AG04450 (cell line): ENCODE data around the gene DDX10. TPM values are rescaled to one million over a fixed set of nuclear protein-coding genes. Genes with fewer than 3 reads are reported as not detected.
"Not testable (repeated sequence)": the region's sequence is repeated elsewhere in the genome, so short reads cannot be mapped to it uniquely, and the experiment has no call there.

Experiments used
- CTCF ChIA-PET: fragments of 300-600, 350-600 bp; formaldehyde crosslinking; extraction: SDS; loops from one replicate; lab custom pipeline; 2022; ENCODE audit warnings: antibody characterized with exemption, inconsistent platforms; lab: Charles Lee
- POLR2A ChIA-PET: fragments of 350-600 bp; formaldehyde crosslinking; extraction: SDS; loops from one replicate; lab custom pipeline; 2021; ENCODE audit warnings: antibody characterized with exemption, inconsistent platforms; lab: Yijun Ruan, JAX
- DNase-seq: peaks from one replicate; pipeline ENCODE4 v3.0.0-alpha.2; 2011; ENCODE audit warnings: low read depth, low spot score
- H3K27ac ChIP-seq: one replicate; pipeline ENCODE4 v1.5.1; 2012; ENCODE audit warnings: low read depth, low read length, control low read depth
- H3K27me3 ChIP-seq: one replicate; pipeline ENCODE4 v1.6.0; 2012; ENCODE audit warnings: low read length; ENCODE audit not compliant: control insufficient read depth, insufficient read depth
- H3K4me3 ChIP-seq: 2 replicates; pipeline ENCODE4 v1.5.1; 2011; ENCODE audit warnings: mild to moderate bottlenecking, low read depth, low read length, control low read depth
- H3K9me3 ChIP-seq: 2 replicates; pipeline ENCODE4 v1.5.1; 2012; ENCODE audit warnings: low read length; ENCODE audit not compliant: control insufficient read depth, insufficient read depth
- polyA plus RNA-seq: library from polyadenylated mRNA; depleted of rRNA; stranded (reverse); fragments of >200 nt; gene quantifications from 2 replicates; pipeline ENCODE4 v1.2.3, GENCODE V29; 2011
- TF ChIP-seq, protein P1 (sequence below): IDR thresholded peaks from 2 replicates; pipeline ENCODE4 v1.5.1; 2011; ENCODE audit warnings: low read depth, low read length, control low read depth, inconsistent platforms

The DDX10 gene
- polyA plus RNA-seq, 1 experiment: 27.1 TPM

DNA sequence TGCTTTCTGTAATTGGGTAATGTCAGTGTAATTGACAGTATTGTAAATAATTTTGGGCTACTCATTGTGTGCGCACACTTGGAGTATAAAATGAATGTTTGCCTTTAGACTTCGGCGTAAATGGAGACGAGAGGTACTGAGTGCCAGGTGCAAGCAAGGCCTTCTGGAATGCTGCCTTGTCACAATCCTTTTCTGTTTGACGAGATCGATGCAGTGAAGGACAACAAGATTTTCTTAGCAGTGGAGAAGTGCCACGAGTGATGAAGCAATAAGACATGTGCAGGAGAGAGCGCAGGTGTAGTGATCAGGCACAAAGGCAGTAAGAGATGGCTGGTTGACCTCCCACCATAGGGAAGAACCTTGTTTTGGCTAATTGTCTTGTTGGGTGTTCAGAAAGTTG, 67.5 kb downstream of the DDX10 start:
- TF ChIP-seq, protein P1, sequence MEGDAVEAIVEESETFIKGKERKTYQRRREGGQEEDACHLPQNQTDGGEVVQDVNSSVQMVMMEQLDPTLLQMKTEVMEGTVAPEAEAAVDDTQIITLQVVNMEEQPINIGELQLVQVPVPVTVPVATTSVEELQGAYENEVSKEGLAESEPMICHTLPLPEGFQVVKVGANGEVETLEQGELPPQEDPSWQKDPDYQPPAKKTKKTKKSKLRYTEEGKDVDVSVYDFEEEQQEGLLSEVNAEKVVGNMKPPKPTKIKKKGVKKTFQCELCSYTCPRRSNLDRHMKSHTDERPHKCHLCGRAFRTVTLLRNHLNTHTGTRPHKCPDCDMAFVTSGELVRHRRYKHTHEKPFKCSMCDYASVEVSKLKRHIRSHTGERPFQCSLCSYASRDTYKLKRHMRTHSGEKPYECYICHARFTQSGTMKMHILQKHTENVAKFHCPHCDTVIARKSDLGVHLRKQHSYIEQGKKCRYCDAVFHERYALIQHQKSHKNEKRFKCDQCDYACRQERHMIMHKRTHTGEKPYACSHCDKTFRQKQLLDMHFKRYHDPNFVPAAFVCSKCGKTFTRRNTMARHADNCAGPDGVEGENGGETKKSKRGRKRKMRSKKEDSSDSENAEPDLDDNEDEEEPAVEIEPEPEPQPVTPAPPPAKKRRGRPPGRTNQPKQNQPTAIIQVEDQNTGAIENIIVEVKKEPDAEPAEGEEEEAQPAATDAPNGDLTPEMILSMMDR: no peak
- ChIA-PET POLR2A (no interaction called here), CTCF (no interaction called here)
- Histone ChIP-seq H3K4me3 (no peak overlapping the region), H3K27me3 (no peaks in the 10 kb centered on the region), H3K9me3 (no peaks in the 10 kb centered on the region), H3K27ac (no peak overlapping the region)
- no peak for DNase-seq

- Histone ChIP-seq H3K27me3 (no peaks in the 10 kb centered on the region), H3K9me3 (no peaks in the 10 kb centered on the region), H3K27ac (no peak overlapping the region), H3K4me3 (no peak overlapping the region)
- CTCF ChIA-PET: interaction anchor here (0.6 to 1.5 kb wide), 6 partner anchors 9 to 616 kb away, joined by 3 to 7 read pairs (median 3); no protein-coding TSS in a partner anchor
- POLR2A ChIA-PET: interaction anchor here (0.5 to 0.7 kb wide), 2 partner anchors 69 to 314 kb away, joined by 7 to 8 read pairs; no protein-coding TSS in a partner anchor
- DNase-seq: no peak
- TF ChIP-seq, protein P1: no peak
Observed at GRCh38 chr11:108733479-108734116, 68.7 kb downstream of the DDX10 start.

DNA sequence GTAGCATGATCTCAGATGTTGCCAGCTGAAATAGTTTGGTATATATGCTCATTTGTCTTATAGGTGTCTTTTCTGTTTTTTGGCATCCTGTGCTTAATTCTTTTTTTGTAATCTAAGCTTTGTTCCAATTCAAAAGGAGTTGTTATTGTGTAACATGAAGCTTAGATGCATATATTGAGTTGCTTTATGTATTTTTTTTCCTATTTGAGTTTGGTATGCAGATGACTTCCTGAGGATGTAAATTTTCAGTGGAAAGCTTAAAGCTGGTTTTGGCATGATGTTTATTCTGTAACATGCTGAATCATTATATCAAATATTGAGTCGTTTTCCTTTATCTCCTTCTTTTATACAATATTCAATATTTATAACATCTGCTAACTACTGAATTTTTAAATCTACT, 69.4 kb downstream of the DDX10 start:
- no peaks in the 10 kb centered on the region for H3K9me3 ChIP-seq
- TF ChIP-seq, protein P1: no peak
- H3K27me3 ChIP-seq: no peaks in the 10 kb centered on the region
- POLR2A ChIA-PET: interaction anchor here (0.5 to 0.7 kb wide), 2 partner anchors 70 to 313 kb away, joined by 7 to 8 read pairs; no protein-coding TSS in a partner anchor
- CTCF ChIA-PET: interaction anchor here (0.6 to 1.5 kb wide), 9 partner anchors 10 to 757 kb away, joined by 3 to 7 read pairs (median 3); no protein-coding TSS in a partner anchor
- DNase-seq: no peak
- no peak overlapping the region for H3K4me3 ChIP-seq
- H3K27ac ChIP-seq: no peak overlapping the region

- Histone ChIP-seq H3K27me3 (no peaks in the 10 kb centered on the region), H3K4me3 (no peak overlapping the region), H3K27ac (no peak overlapping the region), H3K9me3 (no peaks in the 10 kb centered on the region)
- TF ChIP-seq, protein P1: peak; percentile 44
- DNase-seq: no peak
- POLR2A ChIA-PET: no interaction called here
- CTCF ChIA-PET: interaction anchor here (0.6 to 1.5 kb wide), 8 partner anchors 9 to 756 kb away, joined by 3 to 7 read pairs (median 3); no protein-coding TSS in a partner anchor
Observed at GRCh38 chr11:108734956-108735559, 70.2 kb downstream of the DDX10 start.

DNA sequence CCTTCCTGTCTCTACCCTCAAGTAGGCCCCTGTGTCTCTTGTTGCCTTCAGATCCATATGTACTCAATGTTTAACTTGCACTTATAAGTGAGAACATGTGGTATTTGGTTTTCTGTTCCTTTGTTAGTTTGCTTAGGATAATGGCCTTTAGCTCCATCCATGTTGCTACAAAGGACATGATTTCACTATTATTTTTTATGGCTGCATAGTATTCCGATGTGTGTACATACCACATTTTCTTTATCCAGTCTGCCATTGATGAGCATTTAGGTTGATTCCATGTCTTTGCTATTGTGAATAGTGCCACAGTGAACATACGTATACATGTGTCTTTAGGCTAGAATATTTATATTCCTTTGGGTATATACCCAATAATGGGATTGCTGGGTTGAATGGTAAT, 75.3 kb downstream of the DDX10 start:
- H3K27ac ChIP-seq, H3K27me3 ChIP-seq, POLR2A ChIA-PET, H3K9me3 ChIP-seq, CTCF ChIA-PET, H3K4me3 ChIP-seq, DNase-seq: not testable (repeated sequence)
